ENCODE results near the gene SIGLEC9. TPM values are rescaled to one million over a fixed set of nuclear protein-coding genes. Genes with fewer than 3 reads are reported as not detected.

The SIGLEC9 gene
- total and polyA plus RNA-seq, 2 donors (not counting 1 experiment from before 2014, with no cell fraction given) = 0.72 TPM; not detected in 1

GRCh38 chr19:51143486-51143885 lies 18.8 kb downstream of the SIGLEC9 start:
- intact Hi-C loops (cut with micrococcal nuclease) = no loop called here
- TF ChIP-seq EZH2 (IDR thresholded peaks at IDR 0.05; ENCODE audit: borderline replicate concordance, insufficient read depth, low read depth, low read length, poor library complexity, severe bottlenecking) = no peak
- WGBS (ENCODE audit: insufficient coverage) = no CpG with 5 or more reads among the region's 5 CpGs
- Histone ChIP-seq H3K9me3 (ENCODE audit: control extremely low read depth in 1 of 3, control insufficient read depth in 2 of 3, insufficient read depth in 1 of 3, low read length in 2 of 3) (peaks cover 0 to 3% (median 0%) of the 10 kb centered on the region in 3 donors), H3K79me2 (ENCODE audit: control insufficient read depth, insufficient read depth, low read length) (no peaks in the 10 kb centered on the region), H4K20me1 (ENCODE audit: control insufficient read depth, insufficient read depth, low read length, poor library complexity, severe bottlenecking) (no peaks in the 10 kb centered on the region), H3K4me1 (ENCODE audit: control insufficient read depth in 2 of 2, insufficient read depth in 2 of 2, low read length in 2 of 2) (peaks cover 4 to 18% of the 10 kb centered on the region in 2 donors), H3K27me3 (replicated peaks in 1 of 4; ENCODE audit: control extremely low read depth in 1 of 4, control insufficient read depth in 3 of 4, insufficient read depth in 4 of 4, low read length in 3 of 4) (peaks cover 0 to 13% (median under 1%) of the 10 kb centered on the region in 4 experiments), H3K9ac (ENCODE audit: low read length) (no peak overlapping the region), H3K27ac (ENCODE audit: low read length in 2 of 2) (no peak overlapping the region), H3K4me3 (ENCODE audit: control extremely low read depth in 1 of 5, extremely low read depth in 1 of 5, insufficient read depth in 1 of 5, low read depth in 2 of 5, low read length in 4 of 5) (no peak overlapping the region), H3K36me3 (replicated peaks in 1 of 2; ENCODE audit: control extremely low read depth in 1 of 2, control insufficient read depth in 1 of 2, extremely low read depth in 1 of 2, insufficient read depth in 2 of 2, low read length in 1 of 2) (no peaks in the 10 kb centered on the region), H2AFZ (ENCODE audit: insufficient read depth, low read depth, low read length, poor library complexity, severe bottlenecking) (no peak overlapping the region), H3K4me2 (replicated peaks; ENCODE audit: low read depth, low read length, poor library complexity, severe bottlenecking) (no peak overlapping the region)
- Mint-ChIP-seq H3K27ac (no peak overlapping the region), H3K9me3 (ENCODE audit: insufficient read depth) (no peaks in the 10 kb centered on the region), H3K27me3 (peaks cover 43% of the 10 kb centered on the region), H3K4me1 (peaks cover 23% of the 10 kb centered on the region), H3K4me3 (no peak overlapping the region)
- ChIA-PET POLR2A (no interaction called here), CTCF (no interaction called here)
- no peak for DNase-seq
- no peak for ATAC-seq (ENCODE audit: low read depth)

DNA sequence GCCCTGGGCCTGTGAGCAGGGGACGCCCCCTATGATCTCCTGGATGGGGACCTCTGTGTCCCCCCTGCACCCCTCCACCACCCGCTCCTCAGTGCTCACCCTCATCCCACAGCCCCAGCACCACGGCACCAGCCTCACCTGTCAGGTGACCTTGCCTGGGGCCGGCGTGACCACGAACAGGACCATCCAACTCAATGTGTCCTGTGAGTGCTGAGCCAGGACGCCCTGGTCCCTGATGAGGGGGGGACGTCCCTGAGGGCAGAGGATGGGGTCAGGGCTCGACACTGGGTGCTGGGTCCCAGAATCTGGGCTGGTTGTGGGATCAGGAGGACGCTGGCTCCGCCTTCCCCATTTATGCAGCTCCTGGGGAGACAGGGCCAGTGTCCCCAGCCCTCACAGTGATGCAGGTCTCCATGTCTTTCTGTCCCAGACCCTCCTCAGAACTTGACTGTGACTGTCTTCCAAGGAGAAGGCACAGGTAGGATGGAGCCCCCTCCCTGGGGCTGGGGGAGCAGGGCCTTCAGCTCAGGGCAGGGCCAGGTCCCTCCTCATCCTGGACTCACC lies 19.9 kb downstream of the SIGLEC9 start:
- Histone ChIP-seq H3K27ac (ENCODE audit: low read length in 2 of 2) (no peak overlapping the region), H3K9ac (ENCODE audit: low read length) (no peak overlapping the region), H3K79me2 (ENCODE audit: control insufficient read depth, insufficient read depth, low read length) (no peaks in the 10 kb centered on the region), H3K36me3 (replicated peaks in 1 of 2; ENCODE audit: control extremely low read depth in 1 of 2, control insufficient read depth in 1 of 2, extremely low read depth in 1 of 2, insufficient read depth in 2 of 2, low read length in 1 of 2) (no peaks in the 10 kb centered on the region), H4K20me1 (ENCODE audit: control insufficient read depth, insufficient read depth, low read length, poor library complexity, severe bottlenecking) (no peaks in the 10 kb centered on the region), H3K4me1 (ENCODE audit: control insufficient read depth in 2 of 2, insufficient read depth in 2 of 2, low read length in 2 of 2) (peaks cover 2 to 8% of the 10 kb centered on the region in 2 donors), H3K4me2 (replicated peaks; ENCODE audit: low read depth, low read length, poor library complexity, severe bottlenecking) (no peak overlapping the region), H2AFZ (ENCODE audit: insufficient read depth, low read depth, low read length, poor library complexity, severe bottlenecking) (no peak overlapping the region), H3K9me3 (ENCODE audit: control extremely low read depth in 1 of 3, control insufficient read depth in 2 of 3, insufficient read depth in 1 of 3, low read length in 2 of 3) (no peaks in the 10 kb centered on the region), H3K4me3 (ENCODE audit: control extremely low read depth in 1 of 5, extremely low read depth in 1 of 5, insufficient read depth in 1 of 5, low read depth in 2 of 5, low read length in 4 of 5) (no peak overlapping the region), H3K27me3 (replicated peaks in 1 of 4; ENCODE audit: control extremely low read depth in 1 of 4, control insufficient read depth in 3 of 4, insufficient read depth in 4 of 4, low read length in 3 of 4) (peaks cover 0 to 11% (median 0%) of the 10 kb centered on the region in 4 experiments)
- TF ChIP-seq CTCF (IDR thresholded peaks at IDR 0.05) (no peak), EZH2 (IDR thresholded peaks at IDR 0.05; ENCODE audit: borderline replicate concordance, insufficient read depth, low read depth, low read length, poor library complexity, severe bottlenecking) (no peak)
- ATAC-seq (ENCODE audit: low read depth) (no peak), DNase-seq (no peak)
- Mint-ChIP-seq H3K27me3 (peaks cover 39% of the 10 kb centered on the region), H3K27ac (no peak overlapping the region), H3K9me3 (ENCODE audit: insufficient read depth) (no peaks in the 10 kb centered on the region), H3K4me3 (no peak overlapping the region), H3K4me1 (peaks cover 15% of the 10 kb centered on the region)
- ChIA-PET POLR2A (no interaction called here), CTCF (no interaction called here)
- intact Hi-C loops (cut with micrococcal nuclease) = no loop called here
- WGBS (ENCODE audit: insufficient coverage) = 75% methylated on average over 5 of the region's 11 CpGs
